Lower lobe of right lung (tissue), 2 donors: ENCODE results near the gene BMPR1A. TPM values are rescaled to one million over a fixed set of nuclear protein-coding genes. Genes with fewer than 3 reads are reported as not detected.
A peak's percentile ranks its signal among the peaks of the same experiment; 100 is the strongest.
"Not testable (repeated sequence)": the region's sequence is repeated elsewhere in the genome, so short reads cannot be mapped to it uniquely, and the experiment has no call there.

Experiments
- ATAC-seq, 2 donors: fragments of 200-7000 bp; cut with Tn5 transposase; one replicate each; pipeline ENCODE4 v1.9.1; 2020 to 2022; ENCODE audit warnings: mild to moderate bottlenecking in 2 of 2, moderate library complexity in 2 of 2
- DNase-seq: peaks from one replicate; pipeline ENCODE4 v3.0.0-alpha.2; 2020
- H3K27ac ChIP-seq: fragments of 200-600 bp; one replicate; pipeline ENCODE4 v1.8.0; 2022
- H3K27me3 ChIP-seq: fragments of 200-600 bp; one replicate; pipeline ENCODE4 v1.8.0; 2022; ENCODE audit warnings: low read depth
- H3K36me3 ChIP-seq: fragments of 200-600 bp; one replicate; pipeline ENCODE4 v1.8.0; 2022; ENCODE audit warnings: mild to moderate bottlenecking
- H3K4me1 ChIP-seq: fragments of 200-600 bp; one replicate; pipeline ENCODE4 v1.8.0; 2022
- H3K4me3 ChIP-seq: fragments of 200-600 bp; one replicate; pipeline ENCODE4 v1.8.0; 2022; ENCODE audit warnings: mild to moderate bottlenecking
- H3K9me3 ChIP-seq: fragments of 200-600 bp; one replicate; pipeline ENCODE4 v1.8.0; 2022
- CTCF ChIP-seq: fragments of 200-600 bp; IDR thresholded peaks from one replicate; pipeline ENCODE4 v1.8.0; 2022; ENCODE audit warnings: antibody characterized with exemption, mild to moderate bottlenecking
- intact Hi-C: fragments of 100-400 bp; cut with DNase I; formaldehyde crosslinking; loops from one replicate; pipeline ENCODE4 v1.11.0; 2022
- total RNA-seq: library from RNA; stranded (reverse); fragmentation: NEBNext Ultra II Directional; extraction: Animal tissue kit (Norgen Biotek cat#: 25700); gene quantifications from one replicate; pipeline ENCODE4 v1.2.1, GENCODE V29; 2021
- donor health status: DM: no; HTN: yes; CAD: no; lungs with severe emphysema.

Gene BMPR1A
- total RNA-seq, 1 donor from 2014 or later = 37.0 TPM

DNA sequence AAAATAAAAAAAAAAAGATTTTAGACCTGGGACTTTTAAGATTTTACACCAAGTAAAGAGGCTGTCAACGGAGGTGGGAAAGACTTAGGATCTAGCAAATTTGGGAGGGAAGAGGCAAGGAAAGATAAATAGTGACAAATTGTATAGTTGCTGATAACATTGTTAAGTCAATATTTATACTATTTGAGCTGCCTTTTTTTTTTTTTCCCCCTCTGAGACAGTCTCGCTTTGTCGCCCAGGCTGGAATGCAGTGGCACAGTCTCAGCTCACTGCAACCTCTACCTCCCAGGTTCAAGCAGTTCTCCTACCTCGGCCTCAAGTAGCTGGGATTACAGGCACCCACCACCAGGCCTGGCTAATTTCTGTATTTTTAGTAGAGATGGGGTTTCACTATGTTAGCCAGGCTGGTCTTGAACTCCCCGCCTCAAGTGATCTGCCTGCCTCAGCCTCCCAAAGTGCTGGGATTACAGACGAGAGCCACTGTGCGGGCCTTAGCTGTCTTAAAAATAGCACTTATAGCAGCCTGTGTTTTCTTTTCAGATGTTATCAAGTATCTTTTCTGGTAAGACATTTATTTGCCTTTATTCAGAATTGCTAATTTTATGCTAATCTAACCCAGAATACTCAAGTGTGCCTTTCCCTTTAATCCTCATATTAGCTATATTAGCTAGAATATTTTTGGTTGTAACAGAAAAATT, 106.5 kb downstream of the BMPR1A start:
- Histone ChIP-seq H3K27ac (peak overlapping the region; percentile 37), H3K36me3 (no peaks in the 10 kb centered on the region), H3K4me3 (no peak overlapping the region), H3K9me3 (no peaks in the 10 kb centered on the region), H3K27me3 (no peaks in the 10 kb centered on the region), H3K4me1 (no peaks in the 10 kb centered on the region)
- DNase-seq (no peak), ATAC-seq (peak; percentile 58 to 80)
- no peak for TF ChIP-seq CTCF
- intact Hi-C loops = no loop called here

DNA sequence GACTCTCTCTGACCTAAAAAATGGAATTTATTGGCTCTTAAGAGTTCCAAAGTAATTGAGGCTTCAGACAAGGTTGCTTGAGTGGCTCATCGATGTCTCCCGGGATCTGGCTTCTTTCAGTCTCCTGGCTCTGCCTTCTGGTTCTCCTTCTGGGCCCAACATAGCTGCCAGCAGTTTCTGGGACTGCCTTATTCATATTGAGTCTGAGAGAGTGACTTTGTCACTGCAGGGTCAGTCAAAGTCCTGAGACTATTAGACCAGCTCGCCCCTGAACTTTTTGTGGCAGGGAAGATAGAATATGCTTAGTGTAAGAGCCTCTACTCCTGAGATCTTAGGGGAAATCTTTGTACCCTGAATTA, 107.0 kb downstream of the BMPR1A start:
- DNase-seq = no peak
- Histone ChIP-seq H3K9me3 (no peaks in the 10 kb centered on the region), H3K36me3 (no peaks in the 10 kb centered on the region), H3K4me3 (no peak overlapping the region), H3K27ac (no peak overlapping the region), H3K4me1 (no peaks in the 10 kb centered on the region), H3K27me3 (no peaks in the 10 kb centered on the region)
- TF ChIP-seq CTCF = no peak
- peak in 1 of 2 donors; percentile 15 for ATAC-seq
- intact Hi-C loops = no loop called here

DNA sequence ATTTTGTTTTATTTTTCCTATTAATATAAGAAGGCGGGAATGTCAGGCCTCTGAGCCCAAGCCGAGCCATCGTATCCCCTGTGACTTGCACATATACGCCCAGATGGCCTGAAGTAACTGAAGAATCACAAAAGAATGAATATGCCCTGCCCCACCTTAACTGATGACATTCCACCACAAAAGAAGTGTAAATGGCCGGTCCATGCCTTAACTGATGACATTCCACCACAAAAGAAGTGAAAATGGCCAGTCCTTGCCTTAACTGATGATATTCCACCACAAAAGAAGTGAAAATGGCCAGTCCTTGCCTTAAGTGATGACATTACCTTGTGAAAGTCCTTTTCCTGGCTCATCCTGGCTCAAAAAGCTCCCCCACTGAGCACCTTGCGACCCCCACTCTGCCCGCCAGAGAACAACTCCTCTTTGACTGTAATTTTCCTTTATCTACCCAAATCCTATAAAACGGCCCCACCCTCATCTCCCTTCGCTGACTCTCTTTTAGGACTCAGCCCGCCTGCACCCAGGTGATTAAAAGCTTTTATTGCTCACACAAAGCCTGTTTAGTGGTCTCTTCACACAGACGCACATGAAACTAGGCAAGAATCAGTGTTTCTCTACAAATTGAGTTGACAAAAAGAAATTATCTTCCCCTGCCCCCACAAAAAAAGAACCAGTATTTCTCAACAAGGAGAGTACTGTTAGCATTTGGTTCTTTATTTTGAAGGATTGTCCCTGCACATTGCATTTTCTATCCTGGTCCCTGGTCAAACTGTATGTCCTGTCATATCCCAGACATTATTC, 108.8 kb downstream of the BMPR1A start:
- intact Hi-C loops, H3K4me1 ChIP-seq: not testable (repeated sequence)

DNA sequence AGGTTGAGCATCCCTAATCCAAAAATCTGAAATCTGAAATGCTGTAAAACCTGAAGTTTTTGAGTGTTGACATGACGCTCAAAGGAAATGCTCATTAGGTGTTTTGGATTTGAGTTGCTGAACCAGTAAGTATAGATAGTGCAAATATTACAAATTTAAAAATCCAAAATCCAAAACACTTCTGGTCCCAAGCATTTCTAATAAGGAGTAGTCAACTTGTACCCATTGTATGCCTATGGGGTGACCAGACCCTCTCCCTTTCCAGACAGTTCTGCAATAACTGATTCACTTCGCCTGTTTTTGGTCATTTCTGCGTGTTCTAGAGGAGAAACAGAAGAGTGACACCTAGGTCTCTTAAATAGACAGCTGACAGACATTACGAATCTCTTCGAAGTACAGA, 110.7 kb downstream of the BMPR1A start:
- no peak overlapping the region for H3K27ac ChIP-seq
- DNase-seq (no peak), ATAC-seq (no peak)
- no peaks in the 10 kb centered on the region for H3K9me3 ChIP-seq
- TF ChIP-seq CTCF = no peak
- H3K4me1 ChIP-seq = peaks cover 4% of the 10 kb centered on the region
- no peaks in the 10 kb centered on the region for H3K36me3 ChIP-seq
- no peak overlapping the region for H3K4me3 ChIP-seq
- H3K27me3 ChIP-seq = no peaks in the 10 kb centered on the region
- intact Hi-C loops = no loop called here

More for the DNA sequence above, 108.8 kb downstream of the BMPR1A start:
- H3K4me3 ChIP-seq, H3K27ac ChIP-seq, ATAC-seq, H3K27me3 ChIP-seq, DNase-seq, H3K36me3 ChIP-seq, H3K9me3 ChIP-seq: not testable (repeated sequence)

DNA sequence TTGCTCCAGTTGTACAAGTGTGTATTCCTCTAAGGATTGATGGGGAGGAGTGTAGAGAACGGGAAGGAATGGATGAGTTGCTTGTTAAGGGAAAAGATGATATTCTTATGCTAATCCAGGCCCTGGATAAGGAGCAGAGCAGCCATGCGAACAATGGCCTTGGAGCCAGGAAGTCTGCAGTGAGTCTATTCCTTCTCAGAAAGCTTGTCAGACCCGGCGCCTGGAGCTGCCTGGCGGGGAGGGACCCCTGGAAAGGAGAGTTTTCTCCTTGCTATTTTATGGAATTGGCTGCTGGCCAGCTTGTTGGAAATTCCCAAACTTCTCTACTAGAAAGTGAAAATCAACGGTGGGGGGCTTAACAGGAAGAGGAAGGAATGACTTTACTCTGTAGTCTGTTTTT, 111.9 kb downstream of the BMPR1A start:
- intact Hi-C loops = no loop called here
- no peaks in the 10 kb centered on the region for H3K9me3 ChIP-seq
- no peak overlapping the region for H3K27ac ChIP-seq
- H3K27me3 ChIP-seq = no peaks in the 10 kb centered on the region
- TF ChIP-seq CTCF = no peak
- no peak overlapping the region for H3K4me3 ChIP-seq
- ATAC-seq = no peak
- peaks cover 12% of the 10 kb centered on the region for H3K4me1 ChIP-seq
- no peaks in the 10 kb centered on the region for H3K36me3 ChIP-seq
- no peak for DNase-seq

- ATAC-seq (no peak), DNase-seq (no peak)
- Histone ChIP-seq H3K4me3 (no peak overlapping the region), H3K4me1 (peaks cover 13% of the 10 kb centered on the region), H3K9me3 (no peaks in the 10 kb centered on the region), H3K27ac (no peak overlapping the region), H3K27me3 (no peaks in the 10 kb centered on the region), H3K36me3 (no peaks in the 10 kb centered on the region)
- TF ChIP-seq CTCF = no peak
- intact Hi-C loops = no loop called here
These were observed 114.3 kb downstream of the BMPR1A start for GRCh38 chr10:86870679-86871078.
